NAMALWA (cell line): ENCODE data around the gene CA11.
"Not testable (repeated sequence)": the region's sequence is repeated elsewhere in the genome, so short reads cannot be mapped to it uniquely, and the experiment has no call there.

ENCODE experiments used
- DNase-seq: peaks from one replicate; pipeline ENCODE4 v3.0.0-alpha.2; 2015; ENCODE audit warnings: low spot score

The CA11 gene

GRCh38 chr19:48669903-48670668 is 24.1 kb upstream of the CA11 start:
- DNase-seq: no peak

GRCh38 chr19:48668761-48669160 is 22.8 kb upstream of the CA11 start:
- DNase-seq: no peak

DNA sequence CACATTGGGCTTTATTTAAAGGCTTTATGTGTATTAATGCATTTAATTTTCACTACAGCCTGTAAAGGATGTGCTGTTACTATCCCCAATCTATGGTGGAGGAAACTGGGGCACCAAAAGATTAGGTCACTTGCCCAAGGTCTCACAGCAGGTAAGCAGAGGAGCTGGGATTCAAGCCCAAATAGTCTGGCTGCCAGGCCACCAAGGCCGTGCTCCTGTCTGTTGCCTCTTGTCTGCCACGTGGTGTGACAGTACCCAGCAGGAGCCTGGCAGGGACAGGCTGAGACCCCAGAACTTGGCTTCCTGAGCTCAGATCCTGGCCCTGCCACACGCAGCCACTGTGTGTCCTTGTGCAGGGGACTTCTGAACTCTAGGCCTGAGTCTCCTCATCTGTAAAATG is 22.3 kb upstream of the CA11 start:
- DNase-seq: no peak

DNA sequence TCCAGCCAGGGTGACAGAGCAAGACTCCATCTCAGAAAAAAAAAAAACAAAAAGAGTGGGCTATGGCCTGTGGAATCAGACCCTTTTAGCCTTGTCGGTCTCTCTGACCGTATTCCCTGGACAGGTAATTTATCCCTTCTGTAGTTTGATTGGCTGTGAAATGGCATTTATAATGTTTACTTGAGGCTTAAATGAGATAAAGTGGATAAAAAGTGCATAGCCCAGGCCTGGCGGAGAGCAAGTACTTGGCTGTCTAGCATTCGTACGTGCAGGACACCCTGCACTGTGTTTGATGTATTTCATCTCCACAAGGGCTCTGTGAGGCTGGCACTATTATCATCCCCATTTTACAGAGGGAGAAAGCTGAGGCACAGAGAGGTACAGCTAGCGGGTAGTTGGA is 19.8 kb upstream of the CA11 start:
- no peak for DNase-seq

DNA sequence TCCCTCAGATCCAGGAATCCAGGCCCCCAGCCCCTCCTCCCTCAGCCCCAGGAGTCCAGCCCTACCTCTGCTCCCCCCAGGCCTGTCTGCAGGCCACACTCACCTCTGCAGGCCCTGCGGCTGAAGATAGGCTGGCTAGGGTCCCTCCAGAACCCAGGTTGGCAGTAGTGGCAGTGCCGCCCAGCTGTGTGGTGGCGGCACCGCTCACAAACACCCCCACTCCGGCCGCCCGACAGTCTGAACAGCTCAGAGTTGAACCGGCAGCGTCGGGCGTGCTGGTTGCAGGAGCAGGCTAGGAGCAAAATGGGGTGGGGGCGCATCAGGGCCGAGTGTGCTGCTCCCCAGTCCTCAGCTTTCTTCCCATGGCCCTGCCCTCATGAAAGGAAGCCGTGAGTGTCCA is 18.5 kb upstream of the CA11 start:
- DNase-seq: no peak

DNA sequence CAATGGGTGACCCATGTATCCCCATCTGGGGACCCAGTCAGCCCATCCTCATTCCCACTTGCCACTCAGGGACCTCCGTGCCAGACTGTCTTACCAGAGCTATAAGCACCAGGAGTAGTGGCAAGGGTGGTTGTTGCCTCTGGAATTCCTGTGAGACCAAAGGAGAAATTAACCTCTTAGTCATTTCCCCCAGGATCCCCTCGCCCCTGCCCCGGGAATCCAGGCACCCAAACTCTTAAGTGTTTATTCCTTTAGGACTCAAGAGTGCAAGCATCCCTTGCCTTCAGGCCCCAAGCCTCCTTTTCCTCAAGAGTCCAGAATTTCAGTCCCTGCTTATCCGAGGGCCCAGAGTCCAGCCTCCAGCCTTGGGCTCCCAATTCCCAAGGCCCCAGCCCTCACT is 17.7 kb upstream of the CA11 start:
- DNase-seq: no peak

DNA sequence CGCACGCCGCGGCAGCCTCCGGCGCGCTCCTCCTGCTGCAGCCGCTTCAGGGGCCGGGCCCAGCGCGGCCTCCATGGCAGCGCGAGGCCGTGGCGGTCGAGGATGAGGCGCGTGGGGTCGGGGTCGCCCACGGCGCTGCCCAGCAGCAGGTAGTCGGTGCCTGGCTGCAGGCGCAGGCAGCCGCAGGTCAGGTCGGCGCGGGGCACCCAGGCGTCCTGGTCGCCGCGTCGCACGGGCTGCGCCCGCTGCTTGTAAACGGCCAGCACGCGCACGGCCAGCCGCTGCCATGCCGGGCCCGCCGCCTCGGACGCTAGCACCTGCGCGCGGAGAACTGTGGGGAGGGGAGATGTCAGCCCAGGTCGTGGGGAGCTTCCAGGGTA is 15.7 kb upstream of the CA11 start:
- no peak for DNase-seq

DNA sequence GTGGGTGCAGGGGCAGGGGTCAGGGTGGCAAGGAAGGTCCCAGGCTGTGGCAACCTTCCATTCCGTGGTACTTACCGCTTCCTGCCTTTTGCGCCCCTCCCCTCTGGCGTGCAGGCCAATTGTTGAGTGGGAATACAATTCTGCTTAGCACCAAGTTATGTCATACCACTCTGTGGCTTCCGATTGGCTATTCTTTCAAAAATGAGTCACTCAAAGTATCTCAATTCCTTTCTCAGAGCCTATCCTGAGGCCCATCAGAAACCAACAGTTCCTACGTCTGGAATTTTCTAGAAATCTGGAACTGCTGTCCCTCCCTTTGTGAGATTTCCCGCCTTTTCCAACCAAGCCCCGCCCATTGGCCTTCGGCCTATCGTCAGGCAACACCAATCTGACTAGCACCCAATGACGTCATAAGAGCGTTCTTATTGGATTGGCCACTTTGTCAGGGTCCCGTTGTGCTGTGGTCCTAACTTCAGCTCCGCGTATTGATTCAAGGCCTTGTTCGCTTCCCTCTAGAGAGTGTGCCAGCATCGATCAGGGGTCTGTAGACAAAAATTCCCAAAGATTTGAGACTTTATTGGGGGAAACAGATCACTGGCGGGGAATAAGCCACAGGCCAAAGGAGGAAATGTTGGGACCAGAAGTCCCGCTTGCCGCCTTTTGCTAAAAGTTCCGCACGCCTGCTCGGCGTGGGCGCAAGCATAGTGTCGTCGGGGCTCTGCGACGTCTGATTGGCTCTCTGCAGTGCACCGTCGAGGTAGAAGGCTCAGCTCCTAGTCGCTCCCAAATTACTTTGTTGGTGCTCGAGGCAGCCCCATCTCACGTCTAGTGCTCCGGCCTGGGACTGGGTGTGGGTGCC is 15.1 kb upstream of the CA11 start:
- DNase-seq: peak; percentile 97

GRCh38 chr19:48659768-48660167 is 13.8 kb upstream of the CA11 start:
- peak; percentile 41 for DNase-seq

GRCh38 chr19:48658483-48658882 is 12.5 kb upstream of the CA11 start:
- DNase-seq: no peak

- not testable (repeated sequence) for DNase-seq
Observed at GRCh38 chr19:48657828-48658227, 11.8 kb upstream of the CA11 start.

- no peak for DNase-seq
Observed at GRCh38 chr19:48656840-48657474, 11.0 kb upstream of the CA11 start.

GRCh38 chr19:48654299-48655059 is 8.5 kb upstream of the CA11 start:
- DNase-seq: peak; percentile 55

GRCh38 chr19:48651683-48652048 is 5.7 kb upstream of the CA11 start:
- no peak for DNase-seq

- DNase-seq: no peak
Observed at GRCh38 chr19:48650974-48651682, 5.1 kb upstream of the CA11 start.

- DNase-seq: no peak
Observed at GRCh38 chr19:48648134-48648533, 2.1 kb upstream of the CA11 start.

DNA sequence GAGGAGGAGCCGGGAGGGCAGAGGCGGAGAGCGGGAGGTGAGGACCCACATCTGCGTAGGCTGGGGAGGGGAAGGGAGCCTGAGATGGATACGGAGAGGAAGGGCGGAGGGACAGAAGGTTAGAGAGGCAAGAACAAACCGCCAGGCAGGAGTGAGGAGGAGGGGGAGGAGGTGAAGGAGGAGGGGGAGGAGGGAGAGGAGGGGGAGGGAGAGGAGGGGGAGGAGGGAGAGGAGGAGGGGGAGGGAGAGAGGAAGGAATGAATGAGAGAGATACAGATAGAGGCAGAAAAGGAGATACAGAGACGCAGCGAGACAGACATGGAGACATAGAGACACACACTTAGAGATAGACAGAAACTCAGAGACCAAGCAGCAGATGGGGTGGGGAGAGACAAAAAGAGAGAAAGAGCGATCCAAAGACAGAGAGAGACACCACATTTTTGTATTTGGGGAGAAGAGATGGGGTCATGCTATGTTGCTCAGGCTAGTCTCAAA is 782 bp upstream of the CA11 start:
- peak; percentile 35 for DNase-seq

DNA sequence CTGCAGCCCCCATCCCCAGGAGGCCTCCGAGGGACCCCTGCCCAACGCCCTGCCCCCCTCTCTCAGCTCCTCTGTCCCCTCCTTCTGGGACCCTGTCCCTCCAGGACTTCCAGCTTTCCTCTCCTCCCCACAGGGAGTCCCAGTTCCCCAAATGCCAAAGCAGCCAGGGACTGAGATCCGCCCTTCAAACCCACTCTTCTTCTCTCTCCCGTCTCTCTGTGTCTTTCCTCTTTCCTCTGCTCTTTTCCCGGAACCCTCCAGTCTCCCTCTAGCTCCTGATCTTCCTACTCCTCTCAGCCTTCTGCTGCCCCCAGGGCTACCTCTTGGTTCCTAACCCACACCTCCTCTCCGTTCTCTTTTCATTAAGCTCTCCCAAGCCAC is 377 bp downstream of the CA11 start:
- DNase-seq: no peak

GRCh38 chr19:48644839-48645619 is 958 bp downstream of the CA11 start:
- peak; percentile 84 for DNase-seq

GRCh38 chr19:48644355-48644754 is 1.6 kb downstream of the CA11 start:
- no peak for DNase-seq

GRCh38 chr19:48642862-48643261 is 3.1 kb downstream of the CA11 start:
- DNase-seq: no peak
